Skeletal muscle cell (primary cell): ENCODE measurements around the gene LRFN2.

Experiments
- DNase-seq: peaks from one replicate; pipeline ENCODE4 v3.0.0-alpha.2; 2010; ENCODE audit warnings: low read depth
- H3K4me3 ChIP-seq: 2 replicates; pipeline ENCODE4 v1.5.1; 2011; ENCODE audit warnings: low read depth, mild to moderate bottlenecking, control low read depth, low read length, moderate library complexity

Gene LRFN2

DNA sequence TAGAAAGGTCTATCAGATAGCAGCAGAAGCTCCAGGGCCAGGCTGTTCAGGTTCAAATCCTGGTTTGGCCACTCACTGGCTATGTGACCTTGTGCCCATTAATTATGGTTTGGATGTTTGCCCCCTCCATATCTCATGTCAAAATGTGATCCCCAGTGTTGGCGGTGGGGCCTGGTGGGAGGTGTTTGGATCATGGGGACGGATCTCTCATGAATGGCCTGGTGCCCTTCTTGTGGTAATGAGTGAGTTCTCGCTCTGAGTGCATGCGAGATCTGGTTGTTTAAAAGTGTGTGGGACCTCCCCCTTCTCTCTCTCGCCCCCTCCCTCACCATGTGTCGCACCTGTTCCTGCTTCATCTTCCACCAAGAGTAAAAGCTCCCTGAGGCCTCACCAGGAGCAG is 240.9 kb downstream of the LRFN2 start:
- no peak for DNase-seq
- no peak overlapping the region for H3K4me3 ChIP-seq

DNA sequence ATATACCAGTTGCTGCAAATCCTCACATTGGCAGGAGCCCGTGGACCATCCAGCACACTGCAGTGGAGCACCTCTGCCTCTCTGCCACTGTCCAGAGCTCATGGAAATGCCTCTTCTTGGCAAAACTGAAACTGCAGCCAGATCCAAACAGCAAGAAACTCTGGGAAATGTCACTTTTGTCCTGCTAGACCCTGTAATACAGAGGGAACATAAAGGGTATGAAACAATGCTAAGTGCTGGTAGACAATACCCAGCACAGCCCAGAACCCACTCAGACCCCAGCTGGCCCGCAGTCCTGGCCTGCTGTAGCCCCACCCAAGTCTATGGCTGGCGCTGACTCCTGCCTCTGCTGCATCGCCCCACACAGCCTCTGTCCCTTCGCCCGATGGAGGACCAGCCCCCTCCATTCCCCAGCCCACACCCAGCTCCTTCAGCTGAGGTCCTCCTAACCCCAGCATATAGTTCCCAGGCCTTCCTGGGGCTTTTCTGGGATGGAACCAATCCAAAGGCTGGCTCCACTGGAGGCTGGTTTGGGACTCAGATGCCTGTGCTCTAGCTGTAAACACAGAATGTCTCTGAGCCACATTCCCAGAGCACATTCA is 242.5 kb downstream of the LRFN2 start:
- H3K4me3 ChIP-seq = no peak overlapping the region
- no peak for DNase-seq

DNA sequence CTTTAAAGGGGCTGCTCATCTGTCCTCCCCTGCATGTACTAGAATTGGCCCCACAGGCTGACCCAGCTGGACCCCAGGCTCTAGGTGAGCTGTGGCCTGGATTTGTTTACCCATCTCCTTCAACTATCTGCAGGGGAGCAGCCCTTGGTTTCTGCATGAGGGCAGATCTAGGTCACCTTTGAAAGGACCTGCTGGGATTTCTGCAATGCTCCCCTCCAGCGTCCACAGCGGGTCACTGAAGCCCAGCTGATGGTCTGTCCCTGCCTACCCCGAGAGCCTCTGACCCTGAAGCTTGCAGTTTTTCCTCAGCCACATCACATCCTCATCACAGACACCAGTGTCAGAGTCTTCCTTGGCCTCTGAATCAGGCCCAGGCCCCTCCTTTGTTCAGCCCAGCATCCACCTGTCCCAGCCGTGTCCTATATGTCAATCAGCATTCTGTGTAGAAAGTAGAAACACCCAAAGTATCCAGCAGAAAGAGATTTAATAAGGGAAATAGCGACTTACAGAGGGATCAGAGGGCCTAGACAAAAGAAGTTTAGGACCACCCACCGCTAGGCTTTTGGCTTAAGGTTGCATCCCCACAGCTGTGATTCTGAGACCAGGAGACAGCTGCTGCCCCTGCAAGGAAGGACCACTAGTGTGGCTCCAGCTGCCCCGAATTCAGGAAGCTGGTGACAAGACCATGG is 243.1 kb downstream of the LRFN2 start:
- H3K4me3 ChIP-seq = no peak overlapping the region
- DNase-seq = no peak

DNA sequence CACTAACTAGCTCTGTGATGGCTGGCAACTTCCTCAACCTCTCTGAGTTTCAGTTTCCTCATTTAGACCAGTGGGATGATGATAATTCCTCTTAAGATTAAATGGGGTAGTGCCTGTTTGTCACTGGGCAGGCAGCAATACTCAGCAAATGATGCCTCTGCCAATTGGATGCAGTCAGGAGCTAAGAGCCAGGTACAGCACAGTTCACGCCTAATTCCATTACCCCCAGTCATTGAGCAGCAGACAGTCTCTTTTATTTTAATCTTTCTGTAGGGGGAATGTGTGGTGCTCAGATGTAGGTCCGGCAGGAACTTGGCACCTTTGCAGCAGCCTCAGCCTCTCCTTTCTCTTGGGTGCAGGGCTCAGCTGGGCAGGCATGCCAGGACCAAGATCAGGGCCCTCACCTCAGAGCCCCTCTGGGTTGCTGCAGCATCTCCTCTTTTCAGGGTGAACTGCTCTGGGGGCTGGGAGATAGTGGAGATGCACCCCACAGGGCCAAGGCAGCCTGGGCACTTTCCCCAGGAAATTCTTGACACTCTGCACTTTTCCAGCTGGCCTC is 243.8 kb downstream of the LRFN2 start:
- no peak for DNase-seq

DNA sequence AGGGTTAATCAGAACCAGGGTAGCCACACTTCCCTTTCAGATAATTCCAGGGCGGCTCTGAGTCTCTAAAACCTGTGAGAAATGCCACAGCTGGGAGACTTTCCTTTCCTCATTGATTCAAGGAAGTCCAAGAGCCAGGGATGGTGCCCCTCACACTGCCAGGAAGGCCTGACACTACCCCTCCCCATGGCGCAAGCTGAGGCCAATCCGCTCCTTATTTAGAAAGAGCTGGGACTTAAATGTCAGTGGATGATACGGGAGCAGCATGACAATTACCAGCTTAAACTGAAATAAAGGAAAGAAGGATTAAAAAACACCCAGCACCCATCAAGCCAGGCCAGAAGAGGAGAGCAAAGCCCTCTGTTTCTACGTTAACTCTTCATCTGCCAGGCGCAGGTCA is 244.4 kb downstream of the LRFN2 start:
- H3K4me3 ChIP-seq = no peak overlapping the region
- DNase-seq = no peak

More for the DNA sequence above, 243.8 kb downstream of the LRFN2 start:
- no peak overlapping the region for H3K4me3 ChIP-seq

DNA sequence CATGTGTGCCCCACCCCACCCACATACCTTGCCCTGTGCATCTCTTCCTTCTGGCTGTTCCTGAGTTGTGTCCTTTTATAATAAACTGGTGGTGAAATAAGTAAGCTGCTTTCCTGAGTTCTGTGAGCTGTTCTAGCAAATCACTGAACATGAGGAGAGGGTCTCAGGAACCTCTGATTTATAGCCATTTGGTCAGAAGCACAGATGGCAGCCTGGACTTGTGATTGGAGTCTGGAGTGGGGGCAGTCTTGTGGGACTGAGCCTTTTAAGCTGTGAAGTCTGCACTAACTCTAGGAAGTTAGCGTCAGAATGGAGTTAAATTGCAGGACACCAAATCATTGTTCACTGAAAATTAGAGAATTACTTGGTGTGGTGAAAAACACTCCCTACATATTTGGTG is 245.4 kb downstream of the LRFN2 start:
- no peak for DNase-seq

More for the DNA sequence above, 245.4 kb downstream of the LRFN2 start:
- H3K4me3 ChIP-seq = no peak overlapping the region
